Measurements from ENCODE around the gene DLX1. TPM values are rescaled to one million over a fixed set of nuclear protein-coding genes. Genes with fewer than 3 reads are reported as not detected.
A peak's percentile ranks its signal among the peaks of the same experiment; 100 is the strongest.

DLX1 gene
- total and polyA plus RNA-seq, 9 of the 15 experiments (the other 6 are each of a cell fraction or from before 2014, with no cell fraction given): 1.9 to 26.2 (median 9.6) TPM

DNA sequence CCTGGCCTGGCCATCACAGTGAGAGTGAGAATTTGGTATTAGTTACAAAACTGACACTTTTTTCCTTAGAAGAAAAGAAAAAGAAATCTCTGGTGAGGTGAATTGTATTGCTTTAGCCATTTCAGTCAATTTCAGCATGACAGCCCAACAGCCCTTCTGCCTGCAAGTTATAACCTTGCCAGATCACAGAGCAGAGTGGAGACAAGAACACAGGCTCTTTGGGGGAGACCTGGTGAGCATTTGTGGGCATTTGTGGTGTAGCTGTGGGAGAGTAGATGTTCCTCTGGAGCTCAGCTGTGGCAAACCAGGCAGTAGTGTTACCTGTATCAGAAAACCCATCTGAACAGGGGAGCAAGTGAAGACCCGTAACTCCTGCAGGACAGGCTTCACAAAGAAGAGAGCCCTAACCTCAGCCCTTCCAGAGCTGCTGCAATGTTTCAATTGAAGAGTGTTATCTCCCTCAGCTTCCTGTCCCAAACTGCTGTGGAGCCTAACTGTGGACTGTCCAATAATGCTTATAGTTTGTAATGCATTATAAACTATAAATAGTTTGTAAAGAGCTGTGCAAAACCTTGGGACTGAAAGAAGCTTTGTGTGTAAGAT lies 22.8 kb upstream of the DLX1 start (continued):
- TF ChIP-seq PRPF4 (IDR thresholded peaks at IDR 0.05; ENCODE audit: insufficient read depth, low read depth, low read length, poor library complexity, severe bottlenecking) (no peak), PML (IDR thresholded peaks at IDR 0.05; ENCODE audit: low read length) (no peak), TGIF2 (CRISPR knock-in tag; IDR thresholded peaks at IDR 0.05) (no peak), PHF20 (IDR thresholded peaks at IDR 0.05; ENCODE audit: partially characterized antibody) (no peak), CREB3 (tag; conservative IDR thresholded peaks at IDR 0.05; ENCODE audit: low read depth) (no peak), BACH1 (tag; IDR thresholded peaks at IDR 0.05) (no peak), ZNF398 (CRISPR knock-in tag; IDR thresholded peaks at IDR 0.05) (no peak), FIP1L1 (IDR thresholded peaks at IDR 0.05; ENCODE audit: low read depth, low read length, poor library complexity, severe bottlenecking) (no peak), FOXJ2 (tag; IDR thresholded peaks at IDR 0.05) (no peak), ZNF197 (CRISPR knock-in tag; IDR thresholded peaks at IDR 0.05; ENCODE audit: low read depth) (peak; percentile 63; the same call in 1 of the 2 replicates), SMAD1 (IDR thresholded peaks at IDR 0.05; ENCODE audit: low read depth, low read length, partially characterized antibody) (no peak), CREB1 (IDR thresholded peaks at IDR 0.05) (no peak), CREB1 (CRISPR knock-in tag; IDR thresholded peaks at IDR 0.05) (no peak), TBP (optimal IDR thresholded peaks at IDR 0.05; ENCODE audit: low read depth, low read length) (no peak), CBX5 (IDR thresholded peaks at IDR 0.05; ENCODE audit: borderline replicate concordance, low read depth) (no peak), E2F3 (CRISPR knock-in tag; IDR thresholded peaks at IDR 0.05) (no peak), PBX2 (CRISPR knock-in tag; IDR thresholded peaks at IDR 0.05; ENCODE audit: low read depth) (no peak), PBX2 (tag; conservative IDR thresholded peaks at IDR 0.05; ENCODE audit: low read depth) (no peak)
- TF ChIP-seq, protein P1, sequence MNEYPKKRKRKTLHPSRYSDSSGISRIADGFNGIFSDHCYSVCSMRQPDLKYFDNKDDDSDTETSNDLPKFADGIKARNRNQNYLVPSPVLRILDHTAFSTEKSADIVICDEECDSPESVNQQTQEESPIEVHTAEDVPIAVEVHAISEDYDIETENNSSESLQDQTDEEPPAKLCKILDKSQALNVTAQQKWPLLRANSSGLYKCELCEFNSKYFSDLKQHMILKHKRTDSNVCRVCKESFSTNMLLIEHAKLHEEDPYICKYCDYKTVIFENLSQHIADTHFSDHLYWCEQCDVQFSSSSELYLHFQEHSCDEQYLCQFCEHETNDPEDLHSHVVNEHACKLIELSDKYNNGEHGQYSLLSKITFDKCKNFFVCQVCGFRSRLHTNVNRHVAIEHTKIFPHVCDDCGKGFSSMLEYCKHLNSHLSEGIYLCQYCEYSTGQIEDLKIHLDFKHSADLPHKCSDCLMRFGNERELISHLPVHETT (CRISPR knock-in tag; conservative IDR thresholded peaks at IDR 0.05 in 1 of 2, IDR thresholded peaks at IDR 0.05 in 1 of 2): no peak
- TF ChIP-seq, protein P2, sequence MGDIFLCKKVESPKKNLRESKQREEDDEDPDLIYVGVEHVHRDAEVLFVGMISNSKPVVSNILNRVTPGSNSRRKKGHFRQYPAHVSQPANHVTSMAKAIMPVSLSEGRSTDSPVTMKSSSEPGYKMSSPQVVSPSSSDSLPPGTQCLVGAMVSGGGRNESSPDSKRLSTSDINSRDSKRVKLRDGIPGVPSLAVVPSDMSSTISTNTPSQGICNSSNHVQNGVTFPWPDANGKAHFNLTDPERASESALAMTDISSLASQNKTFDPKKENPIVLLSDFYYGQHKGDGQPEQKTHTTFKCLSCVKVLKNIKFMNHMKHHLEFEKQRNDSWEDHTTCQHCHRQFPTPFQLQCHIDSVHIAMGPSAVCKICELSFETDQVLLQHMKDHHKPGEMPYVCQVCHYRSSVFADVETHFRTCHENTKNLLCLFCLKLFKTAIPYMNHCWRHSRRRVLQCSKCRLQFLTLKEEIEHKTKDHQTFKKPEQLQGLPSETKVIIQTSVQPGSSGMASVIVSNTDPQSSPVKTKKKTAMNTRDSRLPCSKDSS (IDR thresholded peaks at IDR 0.05; ENCODE audit: low read depth, partially characterized antibody): no peak

Measured in K562 (cell line).